Ammon's horn (tissue), 1 donor: ENCODE results near the gene MARCKS.
"Not testable (repeated sequence)": the region's sequence is repeated elsewhere in the genome, so short reads cannot be mapped to it uniquely, and the experiment has no call there.

Source experiments
- DNase-seq: peaks from one replicate; pipeline ENCODE4 v3.0.0-alpha.2; 2016; ENCODE audit warnings: low spot score

MARCKS gene

DNA sequence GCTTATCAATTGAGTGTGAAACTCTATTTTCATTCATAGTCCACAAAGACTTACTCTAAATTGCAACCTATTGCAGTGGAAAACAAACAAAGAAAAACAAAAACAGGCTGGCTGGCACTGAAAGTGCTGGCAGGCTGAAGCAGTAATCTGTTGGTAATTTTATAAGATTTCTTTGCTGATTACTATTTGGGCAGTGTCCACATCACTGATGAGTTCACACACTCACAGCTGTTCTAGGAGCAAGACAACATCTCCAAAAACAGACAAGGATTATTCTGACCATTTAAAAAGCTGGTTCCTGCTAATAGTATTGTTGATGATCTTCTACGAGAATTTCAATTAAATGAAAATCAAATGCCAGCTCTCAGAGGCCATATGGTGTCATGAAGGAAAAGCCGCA, 26.9 kb downstream of the MARCKS start:
- no peak for DNase-seq

DNA sequence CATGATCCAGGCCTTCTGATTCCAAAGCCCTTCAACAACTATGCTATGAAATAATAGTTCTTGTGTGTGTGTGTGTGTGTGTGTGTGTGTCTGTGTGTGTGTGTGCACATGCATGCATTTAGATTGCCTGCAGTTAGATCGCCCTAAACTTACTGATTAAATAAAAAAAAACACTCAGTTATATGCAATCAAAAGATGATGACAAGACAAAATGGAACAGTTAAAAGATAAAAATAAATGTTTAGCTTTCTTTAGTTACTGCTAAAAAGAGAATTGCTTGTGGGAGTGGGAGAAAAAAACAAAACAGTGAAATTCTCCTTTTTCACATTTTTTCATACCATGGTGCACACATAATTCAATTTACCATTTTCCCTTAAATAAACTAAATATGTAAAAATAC, 29.4 kb downstream of the MARCKS start:
- no peak for DNase-seq

DNA sequence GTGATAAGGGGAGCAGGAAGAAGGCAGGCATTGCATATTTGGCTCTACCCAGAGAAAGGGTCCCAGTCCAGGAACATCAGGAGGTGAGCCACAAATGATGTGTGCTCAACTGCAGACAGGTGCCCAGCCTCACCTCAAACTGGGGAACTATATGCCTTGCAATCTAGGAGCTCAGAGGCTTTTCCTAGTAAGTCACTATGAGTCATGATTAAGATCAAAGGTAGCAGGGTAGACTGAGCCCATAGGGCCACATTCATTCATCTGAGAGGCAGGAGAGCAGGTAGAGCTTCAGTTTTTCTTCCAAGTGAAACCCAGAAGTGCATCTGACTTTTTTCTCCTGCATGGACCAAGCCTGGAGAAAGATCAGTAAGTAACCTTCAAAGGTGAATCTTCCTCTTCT, 31.3 kb downstream of the MARCKS start:
- DNase-seq: no peak

DNA sequence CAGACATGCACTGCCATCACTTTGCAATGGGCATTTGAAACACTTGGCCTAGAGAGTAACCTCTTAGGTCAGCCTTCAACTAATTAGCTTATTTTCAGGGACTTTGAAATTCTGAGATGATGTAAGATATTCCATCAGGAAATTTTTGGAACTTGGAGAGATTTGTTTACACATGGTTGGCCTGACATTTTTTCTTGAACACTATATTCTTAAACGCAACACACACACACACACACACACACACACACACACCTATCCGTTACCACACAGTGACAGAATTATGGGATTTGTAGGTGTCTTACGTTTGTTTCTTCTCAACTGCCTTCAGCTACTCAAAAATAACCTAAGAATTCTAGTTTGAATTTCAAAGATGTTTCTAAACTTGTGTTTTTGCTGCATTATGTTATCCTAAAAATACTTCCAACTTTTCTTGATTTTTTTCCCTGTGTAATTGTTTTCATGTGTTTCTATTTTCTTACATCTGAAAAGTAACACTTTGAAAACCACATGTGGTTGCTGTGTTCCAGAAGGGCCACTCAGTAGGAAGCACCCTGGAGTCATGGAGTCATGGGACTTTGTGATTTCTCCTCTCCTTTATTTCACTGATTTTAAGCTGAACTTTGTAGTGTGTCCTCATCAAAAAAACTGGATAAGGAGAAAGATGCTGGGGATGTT, 31.9 kb downstream of the MARCKS start:
- DNase-seq: no peak

DNA sequence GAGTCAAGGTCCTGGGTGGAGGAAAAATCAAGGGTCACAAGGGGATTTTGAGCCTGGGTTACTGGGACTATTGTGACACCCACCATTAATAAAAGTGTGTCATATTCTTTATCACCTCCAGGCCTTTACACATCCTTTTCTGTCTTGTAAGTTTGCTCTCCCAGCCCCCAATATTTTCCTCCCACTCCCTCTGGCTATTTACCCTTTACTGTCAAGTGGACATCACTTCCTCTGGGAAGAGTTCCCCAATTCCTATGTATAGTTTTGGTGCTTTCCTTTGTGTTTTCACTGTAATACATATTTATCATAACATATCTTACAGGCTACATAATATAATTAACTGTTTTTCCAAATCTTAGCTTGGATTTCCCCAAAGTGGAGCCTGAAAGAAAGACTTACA, 36.3 kb downstream of the MARCKS start:
- DNase-seq: no peak

DNA sequence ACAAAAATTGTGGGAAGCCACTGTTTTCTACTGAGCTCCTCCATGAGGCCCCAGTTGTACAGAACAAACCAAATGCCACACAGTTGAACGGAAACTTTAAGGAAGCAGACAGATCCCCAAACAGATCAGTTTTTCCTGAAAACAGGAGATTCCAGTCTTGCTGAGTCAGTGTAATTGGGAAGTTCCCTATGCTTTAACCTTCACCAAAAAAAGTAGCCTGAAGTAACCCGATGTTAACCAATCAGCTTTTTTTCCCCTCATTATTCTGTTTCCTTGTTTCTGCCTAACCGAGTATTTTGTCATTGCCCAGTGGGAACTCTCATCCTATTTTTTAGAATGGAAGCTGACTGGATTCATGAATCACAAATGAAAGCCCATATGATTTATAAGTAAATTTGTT, 36.7 kb downstream of the MARCKS start:
- DNase-seq: no peak

DNA sequence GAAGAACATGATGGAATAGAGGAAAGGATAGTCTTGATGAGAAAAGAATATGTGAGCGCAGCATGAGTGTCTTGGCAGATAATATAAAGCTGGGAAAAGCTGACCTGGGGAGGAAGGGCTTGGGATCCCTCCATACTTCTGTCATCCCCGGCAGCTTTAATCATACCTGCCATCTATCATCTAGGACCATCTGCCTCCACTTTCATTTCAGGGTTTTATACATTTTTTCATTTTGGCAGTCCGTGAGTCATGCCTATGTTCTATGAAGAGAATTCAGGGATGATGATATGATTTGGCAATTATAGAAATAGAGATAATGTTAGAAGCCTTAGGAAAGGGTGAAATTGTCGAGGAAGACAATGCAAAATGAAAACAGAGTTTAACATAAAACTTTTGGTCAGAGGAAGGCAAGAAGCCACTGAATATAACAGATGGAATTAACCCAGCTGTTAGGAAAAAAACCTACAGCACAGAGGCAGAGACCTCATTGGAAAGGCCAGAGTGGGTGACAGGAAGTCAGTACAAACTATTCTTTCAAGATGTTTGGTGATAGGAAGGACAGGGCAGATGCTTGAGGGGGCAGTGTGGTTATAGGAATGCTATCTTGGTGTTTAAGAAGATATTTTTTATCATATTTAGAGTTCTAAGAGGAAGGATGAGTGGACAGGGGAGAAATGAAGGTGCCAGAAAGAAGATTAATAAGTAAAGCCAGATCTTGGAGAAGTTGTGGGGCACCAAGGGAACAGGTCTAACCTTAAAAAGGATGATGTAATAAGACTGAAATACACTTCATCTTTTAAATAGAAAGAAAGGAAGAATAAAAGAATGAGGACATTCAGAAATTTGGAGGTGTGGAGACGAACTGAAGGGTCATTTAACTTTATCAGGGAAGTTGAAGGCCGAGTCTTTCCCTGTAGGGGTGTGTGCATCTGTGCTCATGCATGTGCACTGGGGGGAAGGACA, 37.8 kb downstream of the MARCKS start:
- no peak for DNase-seq

DNA sequence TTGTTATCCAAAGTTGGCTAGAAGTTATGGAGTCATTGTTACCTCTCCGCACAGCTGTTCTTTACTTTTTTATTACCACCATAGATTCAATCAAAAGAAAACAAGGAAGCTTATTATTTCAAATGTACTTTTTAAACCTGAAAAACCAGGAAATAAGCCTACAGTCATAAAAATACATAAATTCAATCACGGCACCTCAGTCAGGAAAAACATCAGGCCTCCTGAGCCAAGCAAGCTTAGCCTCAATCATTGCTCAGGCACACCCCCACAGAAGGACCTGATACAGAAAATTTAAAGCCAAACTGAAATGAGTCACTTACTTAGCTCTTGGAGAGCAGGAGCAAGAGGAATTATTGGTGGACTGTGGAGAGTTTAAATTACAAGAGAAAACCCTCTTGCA, 44.3 kb downstream of the MARCKS start:
- DNase-seq: no peak

DNA sequence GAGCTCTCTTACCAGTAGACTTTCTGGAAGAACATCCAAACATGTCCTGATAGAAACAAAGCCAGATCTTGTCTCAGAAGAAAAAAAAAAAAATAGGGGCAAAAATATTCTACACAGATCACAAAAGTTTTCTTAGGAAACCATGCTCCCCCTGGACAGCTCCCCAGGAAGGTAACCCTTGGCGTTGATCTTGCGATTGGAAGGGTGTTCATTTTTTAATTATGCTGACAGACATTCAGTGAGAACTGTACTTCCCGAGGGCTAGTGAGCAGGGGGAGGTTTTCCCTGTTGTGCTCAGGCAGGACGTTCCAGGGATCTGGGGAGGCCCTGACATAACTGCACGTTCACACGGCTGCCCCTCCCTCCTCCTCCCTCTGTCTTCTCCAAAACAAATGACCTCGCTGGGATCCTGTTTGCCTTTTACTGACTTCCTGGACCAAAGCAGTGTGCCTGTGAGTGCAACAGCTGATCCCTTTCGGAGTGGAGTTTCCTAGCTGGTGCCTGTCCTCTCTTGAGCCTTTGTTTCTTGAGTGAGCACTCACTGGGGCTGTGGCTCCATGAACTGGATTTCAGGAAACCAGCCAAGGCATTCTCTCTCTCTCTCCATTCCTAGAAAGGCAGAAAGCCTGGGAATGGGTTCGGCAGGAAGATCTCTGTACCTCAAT, 46.7 kb downstream of the MARCKS start:
- no peak for DNase-seq

DNA sequence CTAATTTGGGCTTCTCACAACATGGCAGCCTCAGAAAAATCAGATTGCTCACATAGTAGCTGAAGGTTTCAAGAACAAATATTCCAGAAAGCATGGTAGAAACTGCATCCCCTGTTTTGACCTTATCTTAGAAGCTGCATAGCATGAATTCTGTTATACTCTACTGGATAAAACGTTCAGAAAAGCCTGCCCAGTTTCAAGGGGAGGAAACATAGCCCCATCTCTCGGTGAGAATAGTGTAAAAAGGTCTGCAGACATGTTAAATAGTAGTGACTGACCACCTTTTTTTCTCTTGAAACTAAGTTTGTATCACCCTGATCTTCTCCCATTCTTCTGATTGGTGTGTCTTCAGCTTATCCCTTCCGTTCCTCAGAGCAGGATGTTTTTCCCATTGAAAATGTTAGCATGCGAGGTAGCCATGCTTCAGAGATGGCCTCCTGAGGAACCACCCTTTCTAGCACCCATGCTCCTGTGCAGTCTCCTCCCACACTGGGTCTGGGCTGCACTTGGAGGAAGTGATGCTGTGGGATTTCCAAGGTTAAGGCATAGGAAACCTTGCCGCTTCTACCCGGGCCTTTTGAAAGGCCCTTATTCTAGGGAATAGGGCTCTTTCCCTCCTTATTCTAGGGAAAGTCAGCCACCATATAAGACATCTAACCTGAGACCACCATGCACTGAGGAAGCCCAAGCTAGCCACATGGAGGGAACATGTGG, 50.1 kb downstream of the MARCKS start:
- DNase-seq: no peak

DNA sequence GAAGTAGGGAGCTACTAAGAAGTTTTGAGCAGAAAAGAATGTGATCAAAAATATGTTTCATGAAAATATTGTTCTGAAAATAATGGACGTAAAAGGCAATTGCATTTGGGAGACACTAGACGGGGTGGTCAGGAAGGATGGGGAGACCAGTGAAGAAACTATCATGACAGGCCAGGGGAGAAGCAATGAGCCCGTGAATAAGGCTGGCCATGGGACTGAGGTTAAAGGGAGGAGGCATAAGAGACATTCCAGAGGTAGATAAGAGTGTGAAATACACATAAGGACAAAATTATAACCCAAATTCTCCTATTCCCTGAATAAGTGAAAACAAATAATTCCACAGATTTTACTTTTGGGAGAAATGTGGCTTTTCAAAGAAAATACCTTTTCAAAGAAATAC, 51.7 kb downstream of the MARCKS start:
- no peak for DNase-seq

DNA sequence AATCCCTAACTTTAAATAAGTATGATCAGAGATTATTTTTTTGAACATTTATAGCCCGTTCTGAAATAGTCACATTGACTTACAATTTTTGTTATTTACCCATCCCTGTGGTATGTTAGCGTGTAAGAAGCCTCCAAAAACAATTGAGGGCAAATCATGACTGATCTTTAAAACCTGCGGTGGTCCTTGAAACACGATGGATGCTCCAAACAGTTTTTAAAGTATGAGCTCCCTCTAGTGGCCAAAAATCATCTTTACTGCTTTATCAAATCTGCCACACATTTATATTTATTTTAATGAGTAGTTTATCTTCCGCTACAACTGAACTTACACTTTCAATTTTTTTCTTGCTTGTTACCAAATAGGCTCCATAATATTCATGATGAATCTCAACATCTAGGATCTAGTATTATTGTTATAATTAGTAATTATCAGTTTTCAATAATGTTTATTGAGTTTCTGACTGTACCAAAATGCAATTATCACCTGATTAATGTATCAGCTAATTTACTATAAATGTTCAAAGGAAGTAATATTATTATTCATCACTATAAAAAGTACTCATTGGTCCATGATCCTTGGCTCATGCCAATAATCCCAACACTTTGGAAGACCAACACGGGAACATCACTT, 52.2 kb downstream of the MARCKS start:
- DNase-seq: peak; percentile 51

DNA sequence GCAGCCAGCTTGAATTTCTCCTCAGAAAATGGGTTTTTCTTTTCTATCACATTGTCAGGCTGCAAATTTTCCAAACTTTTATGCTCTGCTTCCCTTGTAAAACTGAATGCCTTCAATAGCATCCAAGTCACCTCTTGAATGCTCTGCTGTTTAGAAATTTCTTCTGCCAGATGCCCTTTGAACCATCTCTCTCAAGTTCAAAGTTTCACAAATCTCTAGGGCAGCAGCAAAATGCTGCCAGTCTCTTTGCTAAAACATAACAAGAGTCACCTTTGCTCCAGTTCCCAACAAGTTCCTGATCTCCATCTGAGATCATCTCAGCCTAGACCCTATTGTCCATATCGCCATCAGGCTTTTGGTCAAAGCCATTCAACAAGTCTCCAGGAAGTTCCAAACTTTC, 53.1 kb downstream of the MARCKS start:
- not testable (repeated sequence) for DNase-seq
